Muscle of leg (tissue), 11 donors: ENCODE data around the gene KANSL3. TPM values are rescaled to one million over a fixed set of nuclear protein-coding genes. Genes with fewer than 3 reads are reported as not detected.
A peak's percentile ranks its signal among the peaks of the same experiment; 100 is the strongest.
"Not testable (repeated sequence)": the region's sequence is repeated elsewhere in the genome, so short reads cannot be mapped to it uniquely, and the experiment has no call there.

Experiments
- DNase-seq: peaks from one replicate; pipeline ENCODE4 v3.0.0; 2013
- H3K27ac ChIP-seq: one replicate; pipeline ENCODE4 v1.5.1; 2013; ENCODE audit warnings: mild to moderate bottlenecking, low read length, control low read depth
- H3K27me3 ChIP-seq: one replicate; pipeline ENCODE4 v1.6.1; 2013; ENCODE audit warnings: low read length; ENCODE audit not compliant: control insufficient read depth, insufficient read depth
- H3K36me3 ChIP-seq: one replicate; pipeline ENCODE4 v1.6.1; 2013; ENCODE audit warnings: low read length; ENCODE audit not compliant: control insufficient read depth, insufficient read depth
- H3K4me1 ChIP-seq: one replicate; pipeline ENCODE4 v1.6.1; 2013; ENCODE audit warnings: low read length; ENCODE audit not compliant: control insufficient read depth, insufficient read depth
- H3K4me3 ChIP-seq: one replicate; pipeline ENCODE4 v1.5.1; 2013; ENCODE audit warnings: low read length, control low read depth
- H3K9me3 ChIP-seq: replicated peaks from 2 replicates; pipeline ENCODE4 v1.6.1; 2013; ENCODE audit warnings: low read depth, low read length; ENCODE audit not compliant: control insufficient read depth
- WGBS: methylation state at CpG from one replicate; pipeline ENCODE4 v1.1.5; 2013; ENCODE audit warnings: missing lambda C conversion rate; ENCODE audit not compliant: insufficient coverage; 5-methylcytosine and 5-hydroxymethylcytosine counted together
- polyA plus RNA-seq, 8 donors: library from polyadenylated mRNA; unstranded; fragments of 120-200 nt; gene quantifications; one replicate each; pipeline versions ENCODE4 v1.2.1 to v1.2.3, GENCODE V29; 2013; ENCODE audit warnings: inconsistent platforms in 1 of 8, low replicate concordance in 1 of 8; ENCODE audit not compliant: insufficient read length in 8 of 8, insufficient read depth in 1 of 8
- total RNA-seq: library from RNA; stranded (reverse); fragments of 120-200 nt; gene quantifications from one replicate; pipeline ENCODE4 v1.2.4, GENCODE V29; 2013

KANSL3 gene
- total and polyA plus RNA-seq, 9 donors, result 26.2 to 35.3 (median 30.3) TPM

DNA sequence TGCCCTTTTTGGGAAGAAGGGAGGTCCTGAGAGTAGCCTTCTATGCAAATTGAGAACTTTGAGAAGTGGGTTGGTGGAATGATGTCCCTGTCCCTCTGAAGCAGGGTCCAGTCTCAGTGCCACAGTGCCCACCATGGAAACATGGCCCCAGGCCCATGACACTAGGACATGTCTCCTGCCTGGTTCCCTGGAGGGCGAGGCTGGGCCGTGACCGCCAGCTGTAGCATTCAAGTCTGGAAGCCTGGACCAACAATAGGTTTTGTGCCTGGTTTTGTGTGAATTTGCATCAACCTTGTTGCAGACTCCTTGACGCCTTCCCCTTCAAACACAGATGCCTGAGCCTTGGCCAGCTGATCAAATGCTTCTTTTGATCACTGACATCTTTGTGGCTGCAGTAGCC is 74.1 kb downstream of the KANSL3 start:
- no peaks in the 10 kb centered on the region for H3K4me1 ChIP-seq

DNA sequence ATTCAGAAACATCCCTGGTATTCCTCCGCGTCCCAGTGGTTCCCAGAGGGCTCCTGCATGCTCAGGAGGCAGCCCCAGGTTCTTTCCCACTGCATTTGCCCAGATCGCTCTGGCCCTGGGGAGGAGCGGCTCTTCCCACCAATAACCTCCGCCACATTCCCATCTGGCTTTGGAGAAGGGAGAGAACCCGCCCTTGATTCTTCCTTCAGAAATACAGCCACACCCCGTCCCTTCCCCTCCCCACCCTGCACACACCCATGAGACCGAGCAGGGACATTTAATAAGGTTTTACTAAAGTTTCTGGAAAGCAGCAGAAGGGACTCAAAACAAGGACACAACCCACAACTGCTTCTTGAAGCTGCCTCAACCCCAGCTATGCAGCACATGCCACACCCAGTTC is 79.6 kb downstream of the KANSL3 start:
- WGBS, result 88% methylated on average over 3 of the region's 8 CpGs
- H3K9me3 ChIP-seq, result no peaks in the 10 kb centered on the region
- H3K27me3 ChIP-seq, result no peaks in the 10 kb centered on the region
- no peak for DNase-seq
- H3K4me3 ChIP-seq, result no peak overlapping the region
- H3K27ac ChIP-seq, result no peak overlapping the region
- H3K36me3 ChIP-seq, result no peaks in the 10 kb centered on the region
- peaks cover 6% of the 10 kb centered on the region for H3K4me1 ChIP-seq

More for the DNA sequence above, 74.1 kb downstream of the KANSL3 start:
- Histone ChIP-seq H3K27me3 (no peaks in the 10 kb centered on the region), H3K36me3 (no peaks in the 10 kb centered on the region), H3K9me3 (no peaks in the 10 kb centered on the region), H3K27ac (no peak overlapping the region), H3K4me3 (no peak overlapping the region)
- WGBS, result 83% methylated on average over 4 of the region's 4 CpGs
- no peak for DNase-seq

DNA sequence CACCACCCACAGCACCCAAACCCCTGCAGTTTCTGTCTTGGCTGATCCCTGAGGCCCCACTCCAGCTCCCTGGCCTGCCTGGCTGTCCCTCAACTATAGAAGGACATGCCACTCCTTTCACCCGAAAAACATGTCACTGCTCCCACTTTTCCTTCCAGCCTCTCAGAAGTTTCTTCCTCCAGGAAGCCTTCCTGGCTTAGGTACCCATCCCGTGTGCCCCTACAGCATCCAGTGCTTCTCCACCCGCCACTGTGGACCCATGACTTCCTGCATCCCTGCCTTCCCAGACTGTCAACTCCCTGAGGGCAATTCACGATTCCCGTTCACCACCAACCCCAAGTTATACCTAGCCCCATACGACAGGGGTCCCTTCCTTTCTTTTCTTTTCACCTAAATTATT is 80.1 kb downstream of the KANSL3 start:
- Histone ChIP-seq H3K4me3 (no peak overlapping the region), H3K36me3 (no peaks in the 10 kb centered on the region), H3K27ac (no peak overlapping the region), H3K27me3 (no peaks in the 10 kb centered on the region), H3K9me3 (no peaks in the 10 kb centered on the region), H3K4me1 (peaks cover 6% of the 10 kb centered on the region)
- no peak for DNase-seq
- 89% methylated on average over 6 of the region's 6 CpGs for whole genome bisulfite sequencing

DNA sequence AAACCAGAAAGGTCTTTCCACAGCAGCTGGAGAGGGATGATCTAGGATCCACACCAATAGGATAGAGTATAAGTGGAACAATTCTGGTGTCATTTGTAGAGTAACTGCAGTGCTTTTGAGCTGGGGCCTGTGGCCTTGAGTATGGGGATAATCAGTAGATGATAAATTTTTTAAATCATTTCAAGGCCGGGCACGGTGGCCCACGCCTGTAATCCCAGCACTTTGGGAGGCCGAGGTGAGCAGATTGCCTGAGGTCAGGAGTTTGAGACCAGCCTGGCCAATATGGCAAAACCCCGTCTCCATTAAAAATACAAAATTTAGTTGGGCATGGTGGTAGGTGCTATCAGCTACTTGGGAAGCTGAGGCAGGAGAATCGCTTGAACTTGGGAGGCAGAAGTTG is 80.7 kb downstream of the KANSL3 start:
- H3K27me3 ChIP-seq, H3K27ac ChIP-seq, DNase-seq, H3K36me3 ChIP-seq, H3K4me1 ChIP-seq, H3K4me3 ChIP-seq, H3K9me3 ChIP-seq: not testable (repeated sequence)
- 87% methylated on average over 5 of the region's 6 CpGs for WGBS

DNA sequence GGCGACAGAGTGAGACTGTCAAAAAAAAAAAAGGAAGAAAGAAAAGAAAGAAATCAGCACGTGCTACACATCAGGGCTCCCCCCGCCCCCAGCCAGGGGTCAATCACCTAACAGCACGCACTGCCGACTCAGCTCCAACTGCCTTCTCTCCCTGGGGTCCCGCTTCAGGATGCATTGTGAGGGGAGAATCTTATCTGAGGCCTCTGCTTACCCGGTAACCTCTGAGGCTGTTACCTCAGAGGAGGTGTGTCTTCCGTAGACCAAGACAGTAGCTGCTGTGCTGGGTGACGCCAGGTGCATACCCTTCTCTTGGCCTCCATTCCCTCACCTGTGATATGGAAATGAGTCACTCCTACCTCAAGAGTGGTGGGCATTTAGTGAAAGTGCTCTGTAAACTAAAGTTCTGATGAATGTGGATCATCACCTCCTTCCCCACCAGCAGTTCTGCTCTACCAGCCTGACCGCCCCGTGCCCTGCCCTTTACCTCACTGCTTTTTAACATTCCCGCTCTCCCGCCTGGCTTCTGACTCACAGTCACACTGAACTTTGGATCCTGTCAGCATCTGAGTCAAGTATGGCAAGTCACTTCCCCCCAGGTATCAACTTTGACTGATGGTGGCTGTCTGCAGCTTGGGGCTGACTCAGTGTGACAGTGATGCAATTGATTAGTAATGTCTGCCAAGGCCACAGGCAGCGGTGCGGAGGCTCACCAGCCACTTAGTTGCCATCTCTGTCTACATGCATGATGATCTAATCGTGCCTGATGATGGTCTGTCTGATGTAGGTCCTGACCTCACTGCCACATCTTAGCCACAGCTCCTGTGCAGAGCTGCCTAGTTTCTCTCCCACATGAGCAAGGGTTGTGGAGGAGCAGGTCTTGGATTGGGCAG is 81.4 kb downstream of the KANSL3 start:
- H3K4me1 ChIP-seq, result peaks cover 6% of the 10 kb centered on the region
- no peak overlapping the region for H3K4me3 ChIP-seq
- H3K9me3 ChIP-seq, result no peaks in the 10 kb centered on the region
- H3K36me3 ChIP-seq, result peaks cover 12% of the 10 kb centered on the region
- WGBS, result 85% methylated on average over 7 of the region's 16 CpGs
- no peaks in the 10 kb centered on the region for H3K27me3 ChIP-seq
- no peak for DNase-seq
- H3K27ac ChIP-seq, result no peak overlapping the region

DNA sequence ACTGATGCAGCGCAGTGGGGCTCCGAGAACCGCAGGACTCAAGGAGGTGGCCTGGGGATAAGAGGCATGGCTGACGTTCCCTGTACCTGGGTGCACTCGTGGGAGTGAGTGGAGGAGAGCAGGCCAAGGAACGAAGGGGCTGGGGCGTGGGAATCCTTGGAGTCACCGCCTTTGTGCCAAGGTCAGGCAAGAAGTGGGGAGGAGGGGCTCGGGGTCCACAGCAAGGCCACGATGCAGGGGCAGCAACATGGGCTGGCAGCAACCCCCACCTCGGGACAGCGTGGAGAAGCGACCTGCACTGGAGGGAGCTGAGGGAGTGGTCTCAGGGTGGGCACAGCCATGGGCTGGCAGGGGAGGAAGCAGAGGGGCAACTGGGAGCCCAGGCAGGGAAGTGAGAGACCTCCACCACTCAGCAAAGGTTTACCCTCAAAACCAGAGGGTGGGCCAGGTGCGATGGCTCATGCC is 82.9 kb downstream of the KANSL3 start:
- WGBS, result 69% methylated on average over 13 of the region's 14 CpGs

DNA sequence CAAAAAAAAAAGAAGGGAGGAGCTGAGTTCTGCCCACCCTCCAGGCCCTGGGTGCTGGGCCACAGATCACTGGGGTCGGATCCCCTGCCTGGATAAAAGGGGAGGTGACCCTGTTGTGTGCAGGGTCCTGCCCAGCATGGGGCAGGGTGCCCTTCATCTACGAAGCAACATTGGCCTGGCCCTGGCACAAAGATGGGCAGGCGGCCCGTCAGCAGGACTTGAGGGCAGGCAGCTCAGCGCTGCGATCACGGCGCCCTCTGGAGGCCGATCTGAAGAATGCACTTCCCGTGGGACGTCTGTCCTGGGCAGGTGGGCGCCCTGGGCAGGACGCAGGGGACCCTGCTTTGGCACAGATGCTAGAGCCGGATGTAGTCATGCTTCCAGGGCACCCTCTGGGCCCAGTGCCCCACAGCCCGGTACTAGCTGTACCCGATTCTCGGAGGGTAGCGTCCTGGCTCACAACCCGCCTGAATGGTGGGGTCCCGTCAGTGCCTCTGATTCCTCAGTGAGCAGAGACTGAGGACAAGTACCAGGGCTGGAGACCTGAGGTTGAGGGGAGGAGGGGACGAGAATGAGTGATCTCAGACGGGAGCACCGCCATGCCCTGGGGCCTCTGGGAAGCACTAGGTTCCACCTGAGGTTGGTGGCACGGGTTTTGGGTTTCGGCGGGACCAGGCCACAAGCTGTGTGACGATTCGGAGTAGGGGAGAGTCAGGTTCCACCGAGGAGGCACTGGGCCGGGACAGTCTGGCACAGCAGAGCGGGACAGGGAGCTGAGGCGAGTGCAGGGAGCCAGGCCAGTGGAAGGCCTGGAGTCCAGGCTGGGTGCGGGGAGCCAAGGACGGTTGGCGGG is 83.6 kb downstream of the KANSL3 start:
- no peaks in the 10 kb centered on the region for H3K27me3 ChIP-seq
- H3K36me3 ChIP-seq, result peaks cover 28% of the 10 kb centered on the region
- no peak overlapping the region for H3K27ac ChIP-seq
- no peaks in the 10 kb centered on the region for H3K9me3 ChIP-seq
- peak; percentile 64 for DNase-seq
- WGBS, result 34% methylated on average over 33 of the region's 35 CpGs
- H3K4me1 ChIP-seq, result peaks cover 6% of the 10 kb centered on the region
- H3K4me3 ChIP-seq, result no peak overlapping the region

More for the DNA sequence above, 82.9 kb downstream of the KANSL3 start:
- no peak overlapping the region for H3K4me3 ChIP-seq
- H3K9me3 ChIP-seq, result no peaks in the 10 kb centered on the region
- H3K27me3 ChIP-seq, result no peaks in the 10 kb centered on the region
- peaks cover 25% of the 10 kb centered on the region for H3K36me3 ChIP-seq
- no peak for DNase-seq
- no peak overlapping the region for H3K27ac ChIP-seq
- peaks cover 6% of the 10 kb centered on the region for H3K4me1 ChIP-seq

DNA sequence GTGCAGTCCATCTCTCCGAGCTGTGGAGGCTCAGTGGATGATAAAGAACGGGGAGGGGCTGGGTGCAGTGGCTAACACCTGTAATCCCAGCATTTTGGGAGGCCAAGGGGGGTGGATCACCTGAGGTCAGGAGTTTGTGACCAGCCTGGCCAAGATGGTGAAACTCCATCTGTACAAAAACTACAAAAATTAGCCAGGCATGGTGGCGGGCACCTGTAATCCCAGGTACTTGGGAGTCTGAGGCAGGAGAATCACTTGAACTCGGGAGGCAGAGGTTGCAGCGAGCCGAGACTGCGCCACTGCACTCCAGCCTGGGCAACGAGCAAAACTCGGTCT is 84.2 kb downstream of the KANSL3 start:
- H3K36me3 ChIP-seq, result peaks cover 34% of the 10 kb centered on the region
- not testable (repeated sequence) for H3K4me1 ChIP-seq, H3K27ac ChIP-seq, DNase-seq, H3K9me3 ChIP-seq, H3K27me3 ChIP-seq, H3K4me3 ChIP-seq
- WGBS, result 47% methylated on average over 7 of the region's 9 CpGs

DNA sequence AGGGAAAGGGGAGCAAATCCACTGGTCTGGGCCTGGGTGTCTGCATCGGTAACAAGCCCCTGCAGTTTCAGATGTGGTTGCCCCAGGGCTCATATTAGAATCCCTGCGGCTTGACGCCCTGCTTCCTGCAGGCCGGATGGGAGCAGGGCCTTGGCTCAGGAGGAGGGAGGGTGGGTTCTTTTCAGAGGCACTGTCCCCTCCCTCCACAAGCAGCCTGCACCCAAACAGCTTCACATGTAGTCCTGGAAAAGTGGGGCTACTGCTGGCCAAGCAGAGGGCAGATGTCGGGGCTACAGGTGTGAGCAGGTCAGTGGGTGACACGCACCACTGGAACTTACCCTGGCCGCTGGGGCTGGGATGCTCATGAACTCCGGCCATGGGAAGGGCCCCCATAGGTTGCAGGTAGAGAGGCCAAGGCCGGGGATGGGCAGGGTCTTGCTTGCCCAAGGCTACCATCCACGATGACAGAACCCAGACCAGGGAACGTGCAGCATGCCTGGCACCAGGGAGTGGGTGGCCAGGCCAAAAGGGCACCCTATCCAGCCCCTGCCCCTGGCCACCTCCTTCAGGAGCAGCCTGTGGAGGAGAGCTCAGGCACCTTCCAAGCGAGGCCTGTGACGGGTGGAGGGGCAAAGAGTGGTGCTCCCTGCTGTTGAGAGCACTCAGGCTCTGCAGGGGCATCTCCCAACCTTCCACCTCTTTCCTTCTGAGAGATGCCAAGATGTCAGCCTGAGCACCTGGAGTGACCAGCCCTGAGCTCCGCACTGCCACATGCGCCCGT is 84.7 kb downstream of the KANSL3 start:
- no peaks in the 10 kb centered on the region for H3K9me3 ChIP-seq
- H3K27ac ChIP-seq, result no peak overlapping the region
- H3K36me3 ChIP-seq, result peaks cover 40% of the 10 kb centered on the region
- peaks cover 6% of the 10 kb centered on the region for H3K4me1 ChIP-seq
- DNase-seq, result no peak
- H3K27me3 ChIP-seq, result no peaks in the 10 kb centered on the region
- WGBS, result 92% methylated on average over 9 of the region's 16 CpGs
- no peak overlapping the region for H3K4me3 ChIP-seq
